Measurements from ENCODE around the gene GAREM1. TPM values are rescaled to one million over a fixed set of nuclear protein-coding genes. Genes with fewer than 3 reads are reported as not detected.

The GAREM1 gene
- total RNA-seq, 4 donors from 2014 or later = 10.8 to 32.5 (median 18.3) TPM

DNA sequence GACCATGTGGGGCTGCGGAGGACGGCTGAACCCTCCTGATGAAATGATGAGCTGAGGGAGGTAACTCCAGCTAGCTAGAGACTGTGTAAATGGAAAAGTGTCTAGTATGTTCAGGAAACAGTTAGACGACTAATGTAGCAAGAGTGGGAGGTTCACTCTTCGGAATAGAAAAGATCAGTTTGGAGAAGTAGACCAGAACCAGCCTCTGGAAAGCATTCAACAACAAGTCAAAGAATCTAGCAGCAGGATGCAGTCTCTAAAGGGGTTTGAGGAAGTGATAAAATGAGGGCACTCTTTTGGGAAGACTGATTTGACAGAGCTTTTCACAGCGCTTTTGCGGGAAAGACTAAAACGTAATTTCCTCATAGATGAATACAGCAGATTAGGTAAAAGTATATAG lies 79.6 kb downstream of the GAREM1 start:
- peaks cover 0 to 17% (median 6%) of the 10 kb centered on the region in 3 donors for H3K4me1 ChIP-seq
- no peak for TF ChIP-seq CTCF (IDR thresholded peaks at IDR 0.05)
- no peak for TF ChIP-seq POLR2A (IDR thresholded peaks at IDR 0.05)
- DNase-seq = no peak
- peaks cover 0 to 11% (median 0%) of the 10 kb centered on the region in 3 donors for H3K36me3 ChIP-seq
- H3K4me3 ChIP-seq = no peak overlapping the region
- 78 to 79% methylated on average over 7 of the region's 7 CpGs for WGBS, 2 donors
- H3K9me3 ChIP-seq = no peaks in the 10 kb centered on the region
- no peak overlapping the region for H3K27ac ChIP-seq
- intact Hi-C loops (cut with DNase I) = no loop called here
- no peaks in the 10 kb centered on the region for H3K27me3 ChIP-seq

GRCh38 chr18:32389858-32390257 lies 80.8 kb downstream of the GAREM1 start:
- TF ChIP-seq POLR2A (IDR thresholded peaks at IDR 0.05) = no peak
- no peak for TF ChIP-seq CTCF (IDR thresholded peaks at IDR 0.05)
- Histone ChIP-seq H3K27me3 (no peaks in the 10 kb centered on the region), H3K4me1 (peaks cover 0 to 30% (median 15%) of the 10 kb centered on the region in 3 donors), H3K4me3 (no peak overlapping the region), H3K36me3 (peaks cover 0 to 11% (median 0%) of the 10 kb centered on the region in 3 donors), H3K9me3 (no peaks in the 10 kb centered on the region), H3K27ac (no peak overlapping the region)
- WGBS, 2 donors = 54 to 70% methylated on average over 4 of the region's 4 CpGs
- intact Hi-C loops (cut with DNase I) = no loop called here
- no peak for DNase-seq

DNA sequence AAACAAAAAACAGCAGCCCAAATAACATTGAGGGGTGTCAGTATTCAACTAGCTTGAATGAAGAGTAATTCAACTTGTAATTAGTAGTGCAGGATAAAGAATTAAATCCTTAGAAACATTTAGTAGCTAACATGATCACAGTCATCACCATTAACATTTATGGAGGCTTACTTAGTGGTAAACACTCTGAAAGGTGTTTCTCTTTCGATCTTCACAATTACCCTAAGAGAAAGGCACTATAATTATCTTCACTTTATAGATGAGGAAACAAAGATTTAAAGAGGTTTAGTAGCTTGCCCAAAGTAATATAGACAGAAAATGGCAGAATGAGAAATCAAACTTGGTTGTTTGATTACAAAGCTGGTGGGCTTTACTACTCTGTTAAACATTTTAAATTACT lies 81.5 kb downstream of the GAREM1 start:
- intact Hi-C loops (cut with DNase I) = no loop called here
- no peak for TF ChIP-seq CTCF (IDR thresholded peaks at IDR 0.05)
- TF ChIP-seq POLR2A (IDR thresholded peaks at IDR 0.05) = no peak
- Histone ChIP-seq H3K27me3 (no peaks in the 10 kb centered on the region), H3K4me3 (no peak overlapping the region), H3K9me3 (no peaks in the 10 kb centered on the region), H3K27ac (no peak overlapping the region), H3K36me3 (peaks cover 0 to 11% (median 0%) of the 10 kb centered on the region in 3 donors), H3K4me1 (peaks cover 0 to 37% (median 15%) of the 10 kb centered on the region in 3 donors)
- WGBS, 2 donors = 84 to 95% methylated on average over 1 of the region's 1 CpG
- no peak for DNase-seq

- 79 to 85% methylated on average over 5 of the region's 5 CpGs for WGBS, 2 donors
- Histone ChIP-seq H3K27ac (no peak overlapping the region), H3K4me3 (no peak overlapping the region), H3K27me3 (no peaks in the 10 kb centered on the region), H3K9me3 (no peaks in the 10 kb centered on the region), H3K4me1 (peaks cover 9 to 58% (median 26%) of the 10 kb centered on the region in 3 donors), H3K36me3 (peaks cover 0 to 8% (median 0%) of the 10 kb centered on the region in 3 donors)
- DNase-seq = no peak
- no peak for TF ChIP-seq POLR2A (IDR thresholded peaks at IDR 0.05)
- no peak for TF ChIP-seq CTCF (IDR thresholded peaks at IDR 0.05)
- intact Hi-C loops (cut with DNase I) = no loop called here
Measured at GRCh38 chr18:32386471-32386870, 84.2 kb downstream of the GAREM1 start.

- no peak for TF ChIP-seq CTCF (IDR thresholded peaks at IDR 0.05)
- TF ChIP-seq POLR2A (IDR thresholded peaks at IDR 0.05) = no peak
- Histone ChIP-seq H3K9me3 (no peaks in the 10 kb centered on the region), H3K4me1 (peaks cover 14 to 84% (median 29%) of the 10 kb centered on the region in 3 donors), H3K36me3 (no peaks in the 10 kb centered on the region), H3K4me3 (no peak overlapping the region), H3K27ac (peak overlapping the region; percentile 65 to 89 (median 81)), H3K27me3 (no peaks in the 10 kb centered on the region)
- WGBS, 2 donors = 28 to 44% methylated on average over 4 of the region's 4 CpGs
- intact Hi-C loops (cut with DNase I) = no loop called here
- DNase-seq = no peak
Measured at GRCh38 chr18:32383050-32383819, 87.4 kb downstream of the GAREM1 start.
